ENCODE results near the gene RAPGEF5.

RAPGEF5 gene, protein sequence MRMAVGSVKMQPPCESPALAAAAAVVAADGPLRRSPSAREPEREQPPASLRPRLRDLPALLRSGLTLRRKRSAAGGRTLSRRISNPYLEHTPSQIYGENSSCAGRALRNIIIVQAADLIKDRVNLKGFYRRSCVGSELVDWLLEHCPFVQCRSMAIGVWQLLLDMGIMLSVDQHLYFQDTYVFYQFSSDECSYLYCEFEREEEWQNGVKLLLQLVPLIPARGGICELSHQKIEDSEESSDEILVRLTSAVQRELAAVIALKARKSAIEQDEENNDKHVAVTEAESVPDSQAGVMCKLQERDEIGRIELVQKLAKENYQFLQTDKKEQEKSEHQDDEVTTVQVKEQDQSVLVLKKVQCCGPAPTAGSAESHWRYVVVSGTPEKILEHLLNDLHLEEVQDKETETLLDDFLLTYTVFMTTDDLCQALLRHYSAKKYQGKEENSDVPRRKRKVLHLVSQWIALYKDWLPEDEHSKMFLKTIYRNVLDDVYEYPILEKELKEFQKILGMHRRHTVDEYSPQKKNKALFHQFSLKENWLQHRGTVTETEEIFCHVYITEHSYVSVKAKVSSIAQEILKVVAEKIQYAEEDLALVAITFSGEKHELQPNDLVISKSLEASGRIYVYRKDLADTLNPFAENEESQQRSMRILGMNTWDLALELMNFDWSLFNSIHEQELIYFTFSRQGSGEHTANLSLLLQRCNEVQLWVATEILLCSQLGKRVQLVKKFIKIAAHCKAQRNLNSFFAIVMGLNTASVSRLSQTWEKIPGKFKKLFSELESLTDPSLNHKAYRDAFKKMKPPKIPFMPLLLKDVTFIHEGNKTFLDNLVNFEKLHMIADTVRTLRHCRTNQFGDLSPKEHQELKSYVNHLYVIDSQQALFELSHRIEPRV

DNA sequence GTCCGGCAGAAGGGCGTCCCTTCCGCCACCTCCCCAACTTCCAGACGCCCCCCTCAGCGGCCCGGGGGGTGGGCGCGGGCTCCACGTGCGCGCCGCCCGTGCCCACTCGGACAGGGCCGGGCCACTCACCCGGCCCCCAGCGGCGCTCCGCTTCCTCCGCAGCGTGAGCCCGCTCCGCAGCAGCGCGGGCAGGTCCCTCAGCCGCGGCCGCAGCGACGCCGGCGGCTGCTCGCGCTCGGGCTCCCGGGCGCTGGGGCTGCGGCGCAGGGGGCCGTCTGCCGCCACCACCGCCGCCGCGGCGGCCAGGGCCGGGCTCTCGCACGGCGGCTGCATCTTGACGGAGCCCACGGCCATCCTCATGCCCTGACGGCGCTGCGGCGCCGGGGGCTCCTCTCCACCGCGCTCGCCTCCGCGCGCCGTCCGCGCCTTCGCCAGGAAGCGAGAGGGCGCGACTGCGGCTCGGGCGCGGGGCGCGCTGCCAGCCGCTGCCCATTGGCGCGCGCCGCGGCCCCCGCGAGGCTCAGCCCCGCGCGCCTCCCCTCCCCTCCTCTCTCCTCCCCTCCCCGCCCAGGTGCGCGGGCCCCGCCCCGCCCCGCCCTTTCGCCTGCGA lies at the start of gene RAPGEF5:
TSS of gene RAPGEF5 (minus strand) at position 454 of the 610 bp plus-strand sequence. CDS start at position 360, 94 bp downstream.
- no peaks in the 10 kb centered on the region for H3K9me3 ChIP-seq
- peaks cover 9% of the 10 kb centered on the region for H3K4me1 ChIP-seq
- no peaks in the 10 kb centered on the region for H3K27me3 ChIP-seq (ENCODE audit: low read depth)
- in situ Hi-C loops (cut with MboI; ENCODE audit: low sequenced_read_pairs) = no loop called here
- DNase-seq (ENCODE audit: low spot score in 2 of 2) = peak in 1 of 2 experiments; percentile 58
- H3K36me3 ChIP-seq (replicated peaks) = no peaks in the 10 kb centered on the region
- H3K4me3 ChIP-seq = peak within 1 kb of the TSS; percentile 39

DNA sequence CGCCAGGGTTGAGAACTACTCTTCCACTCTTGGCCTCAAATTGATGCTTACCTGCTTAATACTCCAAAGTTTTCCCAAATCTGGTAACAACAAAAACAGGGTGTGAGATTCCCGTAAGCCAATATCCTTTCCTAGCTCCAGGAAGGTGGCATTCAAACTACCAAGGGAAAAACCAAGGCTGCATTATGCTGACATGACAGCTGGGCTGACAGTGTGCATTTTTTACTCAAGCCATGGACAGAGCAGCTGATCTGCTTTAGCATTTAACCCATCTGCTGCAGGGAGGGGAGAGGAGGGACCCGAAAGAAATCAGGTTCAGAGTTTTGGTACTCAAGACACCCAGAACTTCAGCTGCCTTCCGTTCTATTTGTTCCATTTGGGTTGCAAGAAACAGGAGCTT lies 49.8 kb upstream of the RAPGEF5 start:
- H3K27me3 ChIP-seq (ENCODE audit: low read depth) = no peaks in the 10 kb centered on the region
- H3K4me3 ChIP-seq = no peak overlapping the region
- H3K9me3 ChIP-seq = no peaks in the 10 kb centered on the region
- H3K36me3 ChIP-seq (replicated peaks) = no peaks in the 10 kb centered on the region
- in situ Hi-C loops (cut with MboI; ENCODE audit: low sequenced_read_pairs) = no loop called here
- H3K4me1 ChIP-seq = no peaks in the 10 kb centered on the region
- DNase-seq (ENCODE audit: low spot score in 2 of 2) = no peak

DNA sequence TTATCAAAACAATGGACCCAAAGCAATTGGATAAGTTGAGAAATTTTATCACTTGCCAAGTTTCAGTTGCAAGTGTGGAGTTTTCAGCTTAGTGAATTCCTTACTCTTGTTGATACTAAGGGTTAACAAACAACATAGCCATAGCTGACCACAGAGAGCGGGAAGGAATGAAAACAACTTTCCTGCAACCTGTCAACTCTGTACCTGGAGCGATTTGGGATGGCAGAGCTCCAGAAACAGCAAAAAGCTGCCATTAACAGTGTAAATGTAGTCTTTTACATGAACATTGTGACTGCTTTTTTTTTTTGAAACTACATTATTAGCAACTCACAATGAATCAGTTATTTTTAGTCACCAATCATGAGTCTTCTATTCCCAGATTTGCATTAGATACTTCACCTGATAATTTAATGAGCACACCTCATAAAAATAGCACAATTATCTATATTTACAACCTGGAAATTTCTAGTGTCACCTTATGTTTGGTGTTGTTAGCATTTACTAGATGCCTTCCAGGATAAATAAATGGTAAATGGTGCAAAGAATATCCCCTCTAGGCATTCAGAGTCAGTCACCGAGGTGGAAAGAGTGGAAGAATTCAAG lies 47.6 kb upstream of the RAPGEF5 start:
- H3K9me3 ChIP-seq = no peaks in the 10 kb centered on the region
- DNase-seq (ENCODE audit: low spot score in 2 of 2) = no peak
- in situ Hi-C loops (cut with MboI; ENCODE audit: low sequenced_read_pairs) = no loop called here
- no peak overlapping the region for H3K4me3 ChIP-seq
- no peaks in the 10 kb centered on the region for H3K4me1 ChIP-seq
- H3K36me3 ChIP-seq (replicated peaks) = no peaks in the 10 kb centered on the region
- H3K27me3 ChIP-seq (ENCODE audit: low read depth) = no peaks in the 10 kb centered on the region

DNA sequence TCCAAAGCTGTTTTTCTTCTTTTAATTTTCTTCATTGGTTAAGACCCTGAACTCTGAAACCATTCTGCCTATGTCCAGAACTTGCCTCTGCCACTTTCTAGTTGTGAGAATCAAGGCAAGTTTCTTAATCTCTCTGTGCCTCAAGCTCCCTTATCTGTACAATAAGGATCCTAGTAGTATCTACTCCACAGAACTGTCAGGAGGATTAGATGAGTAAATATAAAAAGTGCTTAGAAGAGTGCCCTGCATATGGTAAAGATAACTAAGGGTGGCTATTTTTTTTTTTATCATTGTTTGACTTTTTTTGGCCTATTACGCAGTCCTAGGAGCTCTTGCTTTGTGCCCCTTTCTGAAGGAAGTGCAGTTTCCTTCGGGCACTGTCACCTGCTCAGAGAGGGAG lies 46.4 kb upstream of the RAPGEF5 start:
- no peaks in the 10 kb centered on the region for H3K4me1 ChIP-seq
- H3K9me3 ChIP-seq = no peaks in the 10 kb centered on the region
- H3K36me3 ChIP-seq (replicated peaks) = no peaks in the 10 kb centered on the region
- H3K4me3 ChIP-seq = no peak overlapping the region
- no peak for DNase-seq (ENCODE audit: low spot score in 2 of 2)
- in situ Hi-C loops (cut with MboI; ENCODE audit: low sequenced_read_pairs) = no loop called here
- no peaks in the 10 kb centered on the region for H3K27me3 ChIP-seq (ENCODE audit: low read depth)

DNA sequence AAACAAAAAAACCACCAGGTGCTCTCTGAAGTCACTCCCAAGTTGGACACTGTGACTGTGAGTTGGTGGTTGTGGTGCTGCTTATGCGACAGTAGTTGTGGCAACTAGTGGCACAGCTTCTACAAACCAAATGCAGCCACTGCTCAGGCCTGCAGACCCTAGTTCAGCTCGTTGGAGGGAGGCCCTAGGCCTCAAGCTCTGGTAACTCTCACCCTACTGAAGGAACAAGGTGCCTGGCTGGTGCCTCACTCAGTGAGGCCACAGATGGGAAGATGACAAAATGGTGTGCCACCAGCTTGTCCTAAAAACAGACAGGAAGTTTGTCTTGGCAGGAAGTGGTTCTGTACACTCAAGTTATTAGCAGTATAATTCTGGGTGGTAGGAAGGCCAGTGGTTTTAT lies 45.3 kb upstream of the RAPGEF5 start:
- Histone ChIP-seq H3K36me3 (replicated peaks) (no peaks in the 10 kb centered on the region), H3K9me3 (no peaks in the 10 kb centered on the region), H3K27me3 (ENCODE audit: low read depth) (no peaks in the 10 kb centered on the region), H3K4me1 (no peaks in the 10 kb centered on the region), H3K4me3 (no peak overlapping the region)
- in situ Hi-C loops (cut with MboI; ENCODE audit: low sequenced_read_pairs) = no loop called here
- DNase-seq (ENCODE audit: low spot score in 2 of 2) = no peak

DNA sequence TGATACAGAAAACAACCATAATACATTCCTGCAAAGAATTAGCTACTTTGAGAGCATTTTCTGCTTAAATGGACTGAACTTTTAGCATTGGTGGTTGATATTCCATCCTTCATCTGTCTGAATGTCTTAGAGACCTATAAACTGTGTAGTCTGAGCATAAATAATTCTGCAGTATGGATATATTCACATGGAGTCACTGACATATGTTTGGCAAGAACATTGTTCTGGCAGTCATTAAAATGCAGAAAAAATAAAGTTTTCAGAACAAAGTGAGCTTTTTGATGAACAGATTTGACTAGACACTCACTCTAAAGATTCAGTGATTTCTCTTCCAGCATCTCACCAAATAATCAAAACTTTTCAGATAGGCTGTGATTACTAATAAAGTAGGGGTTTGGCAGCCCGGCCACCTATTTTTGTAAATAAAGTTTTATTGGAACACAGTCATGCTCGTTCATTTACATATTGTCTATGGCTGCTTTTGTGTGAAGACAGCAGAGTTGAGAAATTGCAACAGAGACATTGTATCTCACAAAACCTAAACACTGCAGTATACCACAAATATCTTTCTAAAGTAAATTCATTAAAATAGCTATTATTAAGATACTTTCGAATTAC lies 44.1 kb upstream of the RAPGEF5 start:
- Histone ChIP-seq H3K9me3 (no peaks in the 10 kb centered on the region), H3K27me3 (ENCODE audit: low read depth) (no peaks in the 10 kb centered on the region), H3K4me3 (no peak overlapping the region), H3K36me3 (replicated peaks) (no peaks in the 10 kb centered on the region), H3K4me1 (no peaks in the 10 kb centered on the region)
- in situ Hi-C loops (cut with MboI; ENCODE audit: low sequenced_read_pairs) = no loop called here
- no peak for DNase-seq (ENCODE audit: low spot score in 2 of 2)

DNA sequence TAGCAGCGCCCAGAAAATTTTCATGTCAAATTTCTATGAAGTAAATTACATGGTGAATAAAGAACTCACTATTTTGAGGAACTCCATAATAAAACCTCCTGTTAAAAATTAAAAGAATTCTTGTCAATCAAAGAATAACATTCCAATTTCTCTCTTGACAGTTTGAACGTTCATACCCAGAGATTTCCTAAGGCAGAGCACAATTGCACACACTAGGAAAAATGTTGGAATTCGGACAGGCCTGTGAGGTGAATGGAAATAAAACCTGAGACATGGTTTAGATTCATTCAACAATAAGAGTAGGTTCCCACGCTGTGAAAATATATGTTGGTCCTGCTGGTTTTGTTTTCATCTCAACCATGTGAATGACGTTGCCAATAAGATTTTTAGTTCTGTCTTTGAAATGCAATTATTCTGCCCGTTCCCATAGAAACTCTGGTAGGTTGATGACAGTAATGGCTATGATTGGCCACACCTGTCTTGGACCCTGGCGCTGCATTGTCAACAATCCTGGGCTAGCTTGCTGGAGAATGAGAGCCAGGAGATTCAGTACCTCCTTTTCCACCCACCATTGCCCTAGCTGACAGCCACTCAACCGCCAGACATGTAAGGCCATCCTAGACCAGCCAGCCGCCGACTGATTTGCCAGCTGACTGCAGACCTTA lies 43.3 kb upstream of the RAPGEF5 start:
- Histone ChIP-seq H3K4me3 (no peak overlapping the region), H3K27me3 (ENCODE audit: low read depth) (no peaks in the 10 kb centered on the region), H3K9me3 (no peaks in the 10 kb centered on the region), H3K4me1 (no peaks in the 10 kb centered on the region), H3K36me3 (replicated peaks) (no peaks in the 10 kb centered on the region)
- in situ Hi-C loops (cut with MboI; ENCODE audit: low sequenced_read_pairs) = no loop called here
- no peak for DNase-seq (ENCODE audit: low spot score in 2 of 2)

DNA sequence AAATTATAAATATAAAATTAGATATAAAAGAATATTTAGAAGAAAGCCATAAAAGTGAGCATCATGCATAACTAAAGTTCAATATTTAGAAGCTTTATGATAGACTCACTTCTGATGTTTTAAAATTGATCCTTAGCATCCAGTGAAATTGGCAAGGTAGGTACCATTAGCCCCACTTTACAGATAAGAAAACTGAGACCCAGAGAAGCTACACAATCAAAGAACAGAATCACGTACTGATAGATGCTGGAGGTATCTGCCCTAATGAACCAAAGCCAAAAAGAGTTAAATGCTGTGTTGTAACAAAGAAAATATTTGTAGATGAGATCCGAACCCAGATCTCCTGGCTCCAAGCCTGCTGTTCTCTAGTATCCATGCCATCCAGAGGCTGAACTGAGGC lies 42.6 kb upstream of the RAPGEF5 start:
- no peaks in the 10 kb centered on the region for H3K9me3 ChIP-seq
- no peaks in the 10 kb centered on the region for H3K27me3 ChIP-seq (ENCODE audit: low read depth)
- in situ Hi-C loops (cut with MboI; ENCODE audit: low sequenced_read_pairs) = no loop called here
- H3K4me1 ChIP-seq = no peaks in the 10 kb centered on the region
- H3K4me3 ChIP-seq = no peak overlapping the region
- no peak for DNase-seq (ENCODE audit: low spot score in 2 of 2)
- H3K36me3 ChIP-seq (replicated peaks) = no peaks in the 10 kb centered on the region

DNA sequence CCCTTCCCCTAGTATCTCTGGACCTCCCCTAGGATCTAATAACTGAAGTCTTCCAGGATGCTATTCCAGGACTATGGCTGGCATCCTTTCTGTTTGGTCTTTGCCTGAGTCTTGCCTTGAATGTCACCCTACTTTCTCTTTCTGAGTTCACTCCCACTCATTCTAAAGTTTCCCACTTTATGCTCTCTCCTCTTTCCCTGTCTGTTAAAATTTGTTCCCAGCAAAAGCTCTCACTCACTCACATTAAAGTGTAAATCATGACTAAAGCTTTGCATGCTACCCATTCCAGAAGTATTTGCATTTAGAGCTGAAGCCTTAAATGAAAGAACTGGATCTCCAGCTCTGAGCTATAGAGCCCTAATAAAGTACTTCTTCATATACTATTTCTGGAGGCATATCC lies 42.1 kb upstream of the RAPGEF5 start:
- H3K9me3 ChIP-seq = no peaks in the 10 kb centered on the region
- in situ Hi-C loops (cut with MboI; ENCODE audit: low sequenced_read_pairs) = no loop called here

DNA sequence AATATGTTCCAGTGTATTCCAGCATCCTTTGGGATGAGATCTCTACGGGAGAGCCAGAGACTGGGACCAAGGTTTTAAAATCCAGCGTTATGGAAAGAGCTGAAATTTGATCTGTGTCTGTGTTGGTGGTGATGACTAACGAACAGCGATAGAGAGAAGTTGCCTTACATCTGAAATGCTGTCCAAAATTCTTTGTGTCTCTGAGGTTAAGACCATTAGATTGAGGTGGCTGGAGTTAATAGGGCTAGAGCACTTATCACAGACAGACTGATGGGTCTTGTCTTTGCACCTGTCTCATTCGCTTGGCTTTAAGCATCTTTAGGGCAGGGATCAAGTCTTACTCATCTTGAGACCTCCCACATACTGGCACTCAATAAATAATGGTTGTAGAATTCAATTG lies 41.0 kb upstream of the RAPGEF5 start:
- in situ Hi-C loops (cut with MboI; ENCODE audit: low sequenced_read_pairs) = no loop called here
- no peak overlapping the region for H3K4me3 ChIP-seq
- H3K4me1 ChIP-seq = no peaks in the 10 kb centered on the region

More for the DNA sequence above, 42.1 kb upstream of the RAPGEF5 start:
- no peaks in the 10 kb centered on the region for H3K27me3 ChIP-seq (ENCODE audit: low read depth)
- no peak for DNase-seq (ENCODE audit: low spot score in 2 of 2)
- no peaks in the 10 kb centered on the region for H3K36me3 ChIP-seq (replicated peaks)
- no peaks in the 10 kb centered on the region for H3K4me1 ChIP-seq
- no peak overlapping the region for H3K4me3 ChIP-seq

DNA sequence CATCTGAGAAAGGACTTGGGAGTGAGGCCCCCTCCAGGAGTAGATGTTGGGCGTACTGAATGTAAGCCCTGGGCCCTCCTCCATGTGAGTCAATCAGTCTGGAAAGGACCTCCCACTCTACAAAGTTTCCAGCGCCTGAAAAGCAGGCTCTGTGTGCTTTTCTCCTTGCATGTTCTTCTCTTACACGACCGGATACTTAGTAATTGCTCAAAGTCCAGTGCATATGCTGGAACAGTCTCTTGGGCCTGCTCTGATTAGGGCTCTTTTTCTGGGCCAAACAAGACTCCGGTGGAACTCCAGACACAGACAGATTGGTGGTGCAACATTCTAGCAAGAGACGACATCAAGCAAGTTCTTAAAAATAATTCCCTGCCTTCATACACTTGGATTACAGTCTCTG lies 38.3 kb upstream of the RAPGEF5 start:
- Histone ChIP-seq H3K9me3 (no peaks in the 10 kb centered on the region), H3K36me3 (replicated peaks) (no peaks in the 10 kb centered on the region), H3K4me3 (no peak overlapping the region), H3K27me3 (ENCODE audit: low read depth) (no peaks in the 10 kb centered on the region), H3K4me1 (no peaks in the 10 kb centered on the region)
- in situ Hi-C loops (cut with MboI; ENCODE audit: low sequenced_read_pairs) = no loop called here
- DNase-seq (ENCODE audit: low spot score in 2 of 2) = no peak

More for the DNA sequence above, 41.0 kb upstream of the RAPGEF5 start:
- Histone ChIP-seq H3K27me3 (ENCODE audit: low read depth) (no peaks in the 10 kb centered on the region), H3K36me3 (replicated peaks) (no peaks in the 10 kb centered on the region), H3K9me3 (no peaks in the 10 kb centered on the region)
- no peak for DNase-seq (ENCODE audit: low spot score in 2 of 2)

DNA sequence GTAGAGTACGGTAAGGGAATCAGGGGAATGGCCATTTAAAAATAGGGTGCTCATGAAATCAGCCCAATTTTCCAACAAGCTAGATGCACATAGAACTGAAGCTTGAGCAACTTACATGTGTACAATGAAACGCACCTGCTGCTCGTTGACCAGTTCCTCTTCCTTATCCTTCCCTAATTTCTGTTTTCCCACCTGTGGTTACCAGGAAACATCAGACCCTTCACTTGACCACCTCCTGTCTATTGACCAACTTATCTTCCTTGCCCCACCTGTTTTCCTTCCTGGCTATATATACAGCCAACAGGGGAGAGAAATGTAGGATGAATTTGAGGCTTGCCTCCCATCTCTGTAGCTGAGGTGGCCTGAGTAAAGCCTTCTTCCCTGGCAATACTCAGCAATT lies 37.8 kb upstream of the RAPGEF5 start:
- Histone ChIP-seq H3K4me1 (no peaks in the 10 kb centered on the region), H3K36me3 (replicated peaks) (no peaks in the 10 kb centered on the region), H3K4me3 (no peak overlapping the region), H3K27me3 (ENCODE audit: low read depth) (no peaks in the 10 kb centered on the region), H3K9me3 (no peaks in the 10 kb centered on the region)
- no peak for DNase-seq (ENCODE audit: low spot score in 2 of 2)
- in situ Hi-C loops (cut with MboI; ENCODE audit: low sequenced_read_pairs) = no loop called here

Data from HAP-1 (cell line).